Fibroblast of pulmonary artery (primary cell): ENCODE data around the gene GATA3.
A peak's percentile ranks its signal among the peaks of the same experiment; 100 is the strongest.

Source experiments
- DNase-seq: peaks from one replicate; pipeline ENCODE4 v3.0.0-alpha.2; 2010; ENCODE audit warnings: low read depth
- H3K4me3 ChIP-seq: replicated peaks from 2 replicates; pipeline ENCODE4 v1.5.1; 2011; ENCODE audit warnings: low read depth, mild to moderate bottlenecking, control low read depth, low read length, moderate library complexity
- CTCF ChIP-seq: IDR thresholded peaks from 2 replicates; pipeline ENCODE4 v1.5.1; 2011; ENCODE audit warnings: mild to moderate bottlenecking, control low read depth, low read length, inconsistent platforms; ENCODE audit errors: missing control alignments

The GATA3 gene

GRCh38 chr10:8054494-8055407, at the start of gene GATA3:
GATA3 (plus strand) TSS chr10:8054688; CDS start chr10:8055656, 968 bp downstream.
- H3K4me3 ChIP-seq, result peak within 1 kb of the TSS; percentile 62
- no peak for TF ChIP-seq CTCF
- DNase-seq, result peak; percentile 75

- DNase-seq, result no peak
- no peak for TF ChIP-seq CTCF
Observed at GRCh38 chr10:8006274-8006999, 48.1 kb upstream of the GATA3 start.

GRCh38 chr10:8009031-8009430, 45.5 kb upstream of the GATA3 start:
- no peak for TF ChIP-seq CTCF
- no peak for DNase-seq
- H3K4me3 ChIP-seq, result no peak overlapping the region

More at GRCh38 chr10:8006274-8006999, 48.1 kb upstream of the GATA3 start:
- H3K4me3 ChIP-seq, result no peak overlapping the region

- no peak overlapping the region for H3K4me3 ChIP-seq
- TF ChIP-seq CTCF, result no peak
- DNase-seq, result no peak
Observed at GRCh38 chr10:8013006-8013405, 41.5 kb upstream of the GATA3 start.

- H3K4me3 ChIP-seq, result no peak overlapping the region
- DNase-seq, result no peak
- TF ChIP-seq CTCF, result no peak
Observed at GRCh38 chr10:8013619-8014018, 40.9 kb upstream of the GATA3 start.

GRCh38 chr10:8014649-8015048, 39.8 kb upstream of the GATA3 start:
- no peak for TF ChIP-seq CTCF
- no peak for DNase-seq
- H3K4me3 ChIP-seq, result no peak overlapping the region
